ENCODE measurements around the gene SERPINB6. TPM values are rescaled to one million over a fixed set of nuclear protein-coding genes. Genes with fewer than 3 reads are reported as not detected.
A peak's percentile ranks its signal among the peaks of the same experiment; 100 is the strongest.

The SERPINB6 gene
- total RNA-seq, 1 donor from 2014 or later, result 101 TPM

DNA sequence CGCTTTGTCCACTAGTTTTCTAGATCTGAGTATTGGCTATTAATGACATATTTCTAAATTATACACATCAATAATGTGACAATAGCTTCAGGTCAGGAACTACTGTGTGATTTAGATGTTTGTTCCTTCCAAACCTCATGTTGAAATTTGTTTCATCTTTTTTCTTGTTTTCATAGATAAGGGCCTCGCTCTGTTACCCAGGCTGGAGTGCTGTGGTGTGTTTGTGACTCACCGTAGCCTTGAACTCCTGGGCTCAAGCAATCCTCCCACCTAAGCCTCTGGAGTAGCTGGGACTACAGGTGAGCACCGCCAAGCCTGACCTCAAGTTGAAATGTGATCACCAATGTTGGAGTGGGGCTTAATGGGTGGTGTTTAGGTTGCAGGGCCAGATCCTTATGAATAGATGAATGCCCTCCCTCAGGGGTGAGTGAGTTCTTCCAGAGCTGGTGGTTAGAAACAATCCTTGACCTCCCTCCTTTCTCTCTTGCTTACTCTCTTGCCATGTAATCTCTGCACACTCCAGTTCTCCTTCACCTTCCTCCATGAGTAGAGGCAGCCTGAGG lies 22.5 kb upstream of the SERPINB6 start:
- no peaks in the 10 kb centered on the region for H3K36me3 ChIP-seq (ENCODE audit: control insufficient read depth, insufficient read depth, low read length)
- no peaks in the 10 kb centered on the region for H3K27me3 ChIP-seq (ENCODE audit: control insufficient read depth, insufficient read depth, low read length)
- no peak for DNase-seq (ENCODE audit: low read depth)
- H3K4me3 ChIP-seq (ENCODE audit: low read depth, low read length), result no peak overlapping the region
- TF ChIP-seq, protein P1, sequence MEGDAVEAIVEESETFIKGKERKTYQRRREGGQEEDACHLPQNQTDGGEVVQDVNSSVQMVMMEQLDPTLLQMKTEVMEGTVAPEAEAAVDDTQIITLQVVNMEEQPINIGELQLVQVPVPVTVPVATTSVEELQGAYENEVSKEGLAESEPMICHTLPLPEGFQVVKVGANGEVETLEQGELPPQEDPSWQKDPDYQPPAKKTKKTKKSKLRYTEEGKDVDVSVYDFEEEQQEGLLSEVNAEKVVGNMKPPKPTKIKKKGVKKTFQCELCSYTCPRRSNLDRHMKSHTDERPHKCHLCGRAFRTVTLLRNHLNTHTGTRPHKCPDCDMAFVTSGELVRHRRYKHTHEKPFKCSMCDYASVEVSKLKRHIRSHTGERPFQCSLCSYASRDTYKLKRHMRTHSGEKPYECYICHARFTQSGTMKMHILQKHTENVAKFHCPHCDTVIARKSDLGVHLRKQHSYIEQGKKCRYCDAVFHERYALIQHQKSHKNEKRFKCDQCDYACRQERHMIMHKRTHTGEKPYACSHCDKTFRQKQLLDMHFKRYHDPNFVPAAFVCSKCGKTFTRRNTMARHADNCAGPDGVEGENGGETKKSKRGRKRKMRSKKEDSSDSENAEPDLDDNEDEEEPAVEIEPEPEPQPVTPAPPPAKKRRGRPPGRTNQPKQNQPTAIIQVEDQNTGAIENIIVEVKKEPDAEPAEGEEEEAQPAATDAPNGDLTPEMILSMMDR (IDR thresholded peaks at IDR 0.05; ENCODE audit: insufficient read depth, low read length, poor library complexity, severe bottlenecking), result no peak

DNA sequence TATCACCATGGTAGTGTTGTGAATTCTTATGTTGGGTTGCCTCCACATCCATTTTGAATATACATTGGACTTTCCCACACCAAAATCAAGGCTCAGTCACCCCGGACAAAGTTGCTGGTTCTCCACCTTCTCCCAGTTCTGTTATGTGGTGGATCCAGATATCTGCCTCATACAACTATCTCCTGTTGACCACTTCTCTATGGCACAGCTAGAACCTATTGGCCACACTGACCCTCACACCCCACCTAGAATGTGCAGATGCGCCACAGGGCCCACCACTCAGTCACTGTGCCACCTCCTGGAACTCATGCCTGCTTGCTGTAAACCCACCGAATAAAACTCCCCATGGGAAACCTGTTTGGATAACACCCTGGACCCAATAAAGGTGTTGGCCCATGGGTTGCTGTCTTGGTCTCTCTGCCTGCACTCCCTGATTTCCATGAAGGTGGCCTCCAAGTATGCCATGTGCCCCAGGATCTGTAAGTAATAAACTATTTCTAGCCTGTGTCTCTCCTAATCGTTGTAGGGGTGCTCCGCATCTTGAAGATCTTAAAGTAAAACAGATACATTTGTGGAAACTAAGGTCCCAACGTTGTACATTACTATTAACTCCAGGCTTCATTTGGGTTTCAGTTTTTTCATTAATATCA lies 21.1 kb upstream of the SERPINB6 start:
- Histone ChIP-seq H3K27me3 (ENCODE audit: control insufficient read depth, insufficient read depth, low read length) (no peaks in the 10 kb centered on the region), H3K4me3 (ENCODE audit: low read depth, low read length) (no peak overlapping the region), H3K36me3 (ENCODE audit: control insufficient read depth, insufficient read depth, low read length) (no peaks in the 10 kb centered on the region)
- DNase-seq (ENCODE audit: low read depth), result no peak
- TF ChIP-seq, protein P1 (IDR thresholded peaks at IDR 0.05; ENCODE audit: insufficient read depth, low read length, poor library complexity, severe bottlenecking), result no peak

DNA sequence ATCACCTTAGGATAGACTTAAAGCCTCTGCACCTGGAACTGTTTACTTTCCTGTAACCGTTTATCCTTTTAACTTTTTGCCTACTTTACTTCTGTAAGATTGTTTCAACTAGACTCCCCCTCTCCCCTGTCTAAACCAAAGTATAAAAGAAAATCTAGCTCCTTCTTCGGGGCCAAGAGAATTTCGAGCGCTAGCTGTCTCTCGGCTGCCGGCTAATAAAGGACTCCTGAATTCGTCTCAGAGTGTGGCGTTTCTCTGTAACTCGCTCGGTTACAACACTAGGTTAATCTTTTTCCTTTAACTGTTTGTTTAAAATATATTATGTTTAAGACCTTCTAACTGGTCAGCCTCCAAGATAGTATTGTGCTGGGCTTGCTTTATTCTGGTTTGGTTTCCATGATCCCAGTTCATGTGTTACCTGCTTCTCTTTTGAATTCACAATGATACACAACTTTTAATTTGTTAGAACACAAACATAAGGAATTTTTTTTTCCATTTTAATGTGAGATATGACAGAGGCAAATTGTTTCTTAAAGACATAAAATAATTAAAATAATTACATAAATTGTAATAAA lies 19.7 kb upstream of the SERPINB6 start:
- DNase-seq (ENCODE audit: low read depth), result no peak
- TF ChIP-seq, protein P1 (IDR thresholded peaks at IDR 0.05; ENCODE audit: insufficient read depth, low read length, poor library complexity, severe bottlenecking), result no peak
- Histone ChIP-seq H3K4me3 (ENCODE audit: low read depth, low read length) (peak overlapping the region; percentile 66), H3K27me3 (ENCODE audit: control insufficient read depth, insufficient read depth, low read length) (no peaks in the 10 kb centered on the region), H3K36me3 (ENCODE audit: control insufficient read depth, insufficient read depth, low read length) (no peaks in the 10 kb centered on the region)

DNA sequence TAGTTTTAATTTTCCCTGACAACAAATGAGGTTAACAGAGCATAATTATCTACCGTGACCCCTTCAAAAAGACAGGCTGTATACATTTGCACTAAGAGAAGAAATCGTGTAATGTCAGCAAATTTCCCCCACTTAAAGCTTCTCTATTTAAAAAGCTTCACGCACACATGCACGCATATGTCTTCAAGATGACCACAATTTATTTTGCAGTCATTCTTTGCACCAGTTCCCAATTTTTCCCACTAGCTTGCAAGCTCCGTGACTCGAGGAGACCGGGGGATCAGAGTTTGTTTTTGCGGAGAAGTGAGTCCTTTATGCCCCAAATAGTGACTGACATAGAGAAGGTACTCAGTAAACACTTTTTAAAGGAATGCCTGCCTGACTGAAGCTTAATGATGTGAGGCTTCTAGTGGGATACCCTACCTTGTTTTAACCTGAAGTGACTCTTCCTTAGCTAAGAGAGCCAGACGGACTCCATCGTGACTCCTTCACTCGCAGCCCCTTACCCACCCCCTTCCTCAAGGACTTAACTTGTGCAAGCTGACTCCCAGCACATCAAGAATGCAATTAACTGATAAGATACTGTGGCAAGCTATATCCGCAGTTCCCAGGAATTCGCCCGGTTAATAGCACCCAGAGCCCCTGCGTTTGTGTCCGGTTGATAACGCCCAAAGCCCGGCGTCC lies 19.0 kb upstream of the SERPINB6 start:
- peak overlapping the region; percentile 66 for H3K4me3 ChIP-seq (ENCODE audit: low read depth, low read length)
- no peaks in the 10 kb centered on the region for H3K27me3 ChIP-seq (ENCODE audit: control insufficient read depth, insufficient read depth, low read length)
- TF ChIP-seq, protein P1 (IDR thresholded peaks at IDR 0.05; ENCODE audit: insufficient read depth, low read length, poor library complexity, severe bottlenecking), result no peak
- DNase-seq (ENCODE audit: low read depth), result no peak
- H3K36me3 ChIP-seq (ENCODE audit: control insufficient read depth, insufficient read depth, low read length), result no peaks in the 10 kb centered on the region

DNA sequence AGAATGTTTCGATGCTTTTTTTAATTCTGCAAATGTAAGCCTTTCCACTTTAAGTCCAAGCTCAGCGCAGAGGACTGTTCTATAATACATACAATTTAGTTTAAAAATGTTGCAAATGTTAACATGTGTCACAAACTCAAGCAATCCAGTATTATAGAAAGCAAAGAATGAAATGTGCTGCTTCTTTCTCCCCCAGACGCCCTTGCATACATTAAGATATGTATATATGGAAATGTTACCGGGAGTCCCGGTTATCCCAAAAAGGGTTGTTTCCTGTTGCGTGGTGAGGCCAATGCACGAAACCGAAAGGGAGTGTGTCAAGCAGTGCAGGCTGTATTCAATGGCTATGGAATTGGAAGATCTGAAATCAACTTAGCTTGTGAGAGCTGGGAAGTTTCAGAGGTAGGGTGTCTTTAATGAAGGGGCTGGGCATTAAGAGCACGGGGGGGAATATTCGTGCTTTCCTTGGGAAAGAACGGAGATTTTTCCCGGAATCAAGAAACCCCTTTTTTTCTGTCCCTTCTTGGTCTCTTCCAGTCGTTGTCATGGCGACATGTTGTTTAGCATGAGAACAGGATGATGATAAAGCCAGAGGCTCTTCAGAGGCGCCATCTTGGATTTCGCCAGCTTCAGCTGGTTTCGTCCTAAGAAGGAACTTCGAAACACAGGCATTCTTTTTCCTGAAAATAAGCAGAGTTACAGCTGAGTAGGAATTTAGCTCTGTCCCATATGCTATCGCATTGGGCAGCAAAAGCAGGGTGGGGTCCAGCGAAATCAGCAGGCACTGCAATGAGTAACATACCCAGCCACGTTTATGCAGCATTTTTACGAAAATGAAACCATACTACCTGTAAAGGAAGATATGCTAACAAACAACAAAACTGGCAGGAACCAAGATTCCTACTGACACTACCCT lies 18.2 kb upstream of the SERPINB6 start:
- peak; percentile 91 for DNase-seq (ENCODE audit: low read depth)
- Histone ChIP-seq H3K27me3 (ENCODE audit: control insufficient read depth, insufficient read depth, low read length) (no peaks in the 10 kb centered on the region), H3K4me3 (ENCODE audit: low read depth, low read length) (peak overlapping the region; percentile 66), H3K36me3 (ENCODE audit: control insufficient read depth, insufficient read depth, low read length) (no peaks in the 10 kb centered on the region)
- TF ChIP-seq, protein P1 (IDR thresholded peaks at IDR 0.05; ENCODE audit: insufficient read depth, low read length, poor library complexity, severe bottlenecking), result no peak
